GM19043 (cell line): ENCODE data around the gene MAP3K19.
A peak's percentile ranks its signal among the peaks of the same experiment; 100 is the strongest.

Source experiments
- ATAC-seq: cut with Tn5 transposase; IDR thresholded peaks from one replicate; pipeline ENCODE4 v1.9.1; 2021; ENCODE audit warnings: low read depth; ENCODE audit not compliant: unreplicated experiment

Gene MAP3K19

GRCh38 chr2:134934641-134935040 lies 112.6 kb downstream of the MAP3K19 start:
- ATAC-seq: no peak

- no peak for ATAC-seq
These were observed 113.1 kb downstream of the MAP3K19 start for GRCh38 chr2:134934150-134934549.

GRCh38 chr2:134933732-134934131 lies 113.5 kb downstream of the MAP3K19 start:
- no peak for ATAC-seq

- no peak for ATAC-seq
These were observed 114.3 kb downstream of the MAP3K19 start for GRCh38 chr2:134932864-134933526.

GRCh38 chr2:134927195-134927594 lies 120.1 kb downstream of the MAP3K19 start:
- ATAC-seq: no peak

GRCh38 chr2:134926231-134926931 lies 120.9 kb downstream of the MAP3K19 start:
- ATAC-seq: no peak

GRCh38 chr2:134924912-134925311 lies 122.3 kb downstream of the MAP3K19 start:
- no peak for ATAC-seq

GRCh38 chr2:134919341-134920210 lies 127.7 kb downstream of the MAP3K19 start:
- no peak for ATAC-seq

- ATAC-seq: peak; percentile 80
These were observed 128.5 kb downstream of the MAP3K19 start, which contains the start of gene CCNT2 for GRCh38 chr2:134918526-134919340. Gene CCNT2, plus strand, starts transcription at chr2:134918822. Its CDS starts 33 bp downstream, at chr2:134918855.

- peak; percentile 66 for ATAC-seq
These were observed 129.2 kb downstream of the MAP3K19 start for GRCh38 chr2:134917888-134918525.

GRCh38 chr2:134917360-134917865 lies 129.8 kb downstream of the MAP3K19 start:
- no peak for ATAC-seq
